Keratinocyte (primary cell): ENCODE data around the gene SPG11. TPM values are rescaled to one million over a fixed set of nuclear protein-coding genes. Genes with fewer than 3 reads are reported as not detected.

ENCODE experiments used
- DNase-seq: peaks from one replicate; pipeline ENCODE4 v3.0.0-alpha.2; 2011; ENCODE audit warnings: low read depth, missing footprints, low spot score
- FAIRE-seq: peaks from 2 replicates; lab custom pipeline; 2011; peaks lifted over from hg19 to GRCh38; lab: Jason Lieb, UNC
- H2AFZ ChIP-seq: 2 replicates; pipeline ENCODE4 v1.6.0; 2012; ENCODE audit warnings: low read length, control low read depth, inconsistent platforms; ENCODE audit not compliant: control insufficient read depth
- H3K27ac ChIP-seq: 2 replicates; pipeline ENCODE4 v1.5.1; 2011; ENCODE audit warnings: low read length; ENCODE audit not compliant: control insufficient read depth, insufficient read depth
- H3K27me3 ChIP-seq: 3 replicates; pipeline ENCODE4 v1.6.0; 2011; ENCODE audit warnings: low read length; ENCODE audit not compliant: control insufficient read depth, insufficient read depth; ENCODE audit errors: extremely low read depth
- H3K36me3 ChIP-seq, 2 experiments: 2 replicates in 1 of 2; 3 replicates in 1 of 2; pipeline ENCODE4 v1.5.1; 2011; ENCODE audit warnings: low read length in 2 of 2, mild to moderate bottlenecking in 1 of 2; ENCODE audit not compliant: control insufficient read depth in 2 of 2, insufficient read depth in 2 of 2; ENCODE audit errors: extremely low read depth in 1 of 2
- H3K4me1 ChIP-seq: 3 replicates; pipeline ENCODE4 v1.5.1; 2011; ENCODE audit warnings: low read length; ENCODE audit not compliant: control insufficient read depth, insufficient read depth; ENCODE audit errors: extremely low read depth
- H3K4me2 ChIP-seq: 3 replicates; pipeline ENCODE4 v1.6.0; 2011; ENCODE audit warnings: low read depth, low read length; ENCODE audit not compliant: control insufficient read depth, insufficient read depth; ENCODE audit errors: extremely low read depth
- H3K4me3 ChIP-seq, 3 experiments: fragments of 200-600 bp in 1 of 3; sonication (generic) in 1 of 3; 2 replicates in 2 of 3; 3 replicates in 1 of 3; pipeline ENCODE4 v1.5.1; 2011 to 2016; ENCODE audit warnings: low read length in 3 of 3, mild to moderate bottlenecking in 3 of 3, control low read depth in 2 of 3, inconsistent platforms in 1 of 3, low read depth in 1 of 3, mixed read lengths in 1 of 3, mixed run types in 1 of 3, moderate library complexity in 1 of 3; ENCODE audit not compliant: control insufficient read depth in 2 of 3, insufficient read depth in 2 of 3; ENCODE audit errors: extremely low read depth in 1 of 3
- H3K79me2 ChIP-seq: 2 replicates; pipeline ENCODE4 v1.6.0; 2012; ENCODE audit warnings: low read length; ENCODE audit not compliant: control insufficient read depth, insufficient read depth
- H3K9ac ChIP-seq: 3 replicates; pipeline ENCODE4 v1.6.0; 2011; ENCODE audit warnings: low read length; ENCODE audit not compliant: control insufficient read depth, insufficient read depth; ENCODE audit errors: extremely low read depth
- H3K9me1 ChIP-seq: 3 replicates; pipeline ENCODE4 v1.6.0; 2011; ENCODE audit warnings: low read length; ENCODE audit not compliant: control insufficient read depth, insufficient read depth; ENCODE audit errors: extremely low read depth
- H3K9me3 ChIP-seq: 2 replicates; pipeline ENCODE4 v1.5.1; 2012; ENCODE audit warnings: low read depth, low read length; ENCODE audit not compliant: control insufficient read depth
- H4K20me1 ChIP-seq: 3 replicates; pipeline ENCODE4 v1.6.0; 2011; ENCODE audit warnings: low read length; ENCODE audit not compliant: control insufficient read depth, insufficient read depth; ENCODE audit errors: extremely low read depth
- CTCF ChIP-seq, 3 experiments: IDR thresholded peaks in 1 of 3; conservative IDR thresholded peaks in 1 of 3; optimal IDR thresholded peaks in 1 of 3; 2 replicates in 2 of 3; 3 replicates in 1 of 3; pipeline versions ENCODE3 to v1.5.1; 2011; ENCODE audit warnings: low read length in 3 of 3, mild to moderate bottlenecking in 3 of 3, moderate library complexity in 2 of 3, control low read depth in 1 of 3, inconsistent platforms in 1 of 3; ENCODE audit not compliant: insufficient read depth in 2 of 3; ENCODE audit errors: extremely low read depth in 1 of 3
- EZH2 ChIP-seq: IDR thresholded peaks from one replicate; pipeline ENCODE4 v1.6.1; 2012; ENCODE audit warnings: inconsistent platforms, mild to moderate bottlenecking, low read length, moderate library complexity
- dilution Hi-C: fragments of 300-500 bp; cut with MboI; formaldehyde crosslinking; loops from one replicate; pipeline ENCODE4 v1.7.0; 2020; ENCODE audit warnings: low sequenced_read_pairs; ENCODE audit not compliant: extremely low pct_ligation_motif_present
- polyA plus RNA-seq, 5 experiments: library from polyadenylated mRNA; depleted of rRNA in 3 of 5; stranded (reverse) in 3 of 5; stranded (forward) in 1 of 5; unstranded in 1 of 5; fragments of >200 nt; gene quantifications; 1 replicate in 1 of 5; 2 replicates in 3 of 5; 3 replicates in 1 of 5; pipeline versions ENCODE4 v1.2.1 to v1.2.3, GENCODE V29; 2011 to 2012; ENCODE audit warnings: missing spikeins in 2 of 5, low read depth in 1 of 5, low replicate concordance in 1 of 5

SPG11 gene
- polyA plus RNA-seq, 1 donor (not counting 4 experiments of a cell fraction or from before 2014, with no cell fraction given): 41.5 TPM

GRCh38 chr15:44570361-44570760 is 93.1 kb downstream of the SPG11 start:
- no peaks in the 10 kb centered on the region for H3K9me1 ChIP-seq
- DNase-seq (no peak), FAIRE-seq (no peak)
- no peak overlapping the region for H3K4me2 ChIP-seq
- H3K9ac ChIP-seq: no peak overlapping the region
- no peaks in the 10 kb centered on the region for H3K27me3 ChIP-seq
- no peaks in the 10 kb centered on the region for H4K20me1 ChIP-seq
- H3K36me3 ChIP-seq: peaks cover 23 to 29% of the 10 kb centered on the region in 2 experiments
- no peak for TF ChIP-seq CTCF (optimal IDR thresholded peaks at IDR 0.05 in 1 of 3, IDR thresholded peaks at IDR 0.05 in 1 of 3, conservative IDR thresholded peaks at IDR 0.05 in 1 of 3; ENCODE audit: extremely low read depth in 1 of 3, insufficient read depth in 2 of 3, low read length in 3 of 3)
- TF ChIP-seq EZH2: no peak
- H3K9me3 ChIP-seq: no peaks in the 10 kb centered on the region
- H3K4me3 ChIP-seq: no peak overlapping the region
- no peak overlapping the region for H2AFZ ChIP-seq
- dilution Hi-C loops: no loop called here
- no peaks in the 10 kb centered on the region for H3K79me2 ChIP-seq
- H3K4me1 ChIP-seq: no peaks in the 10 kb centered on the region
- no peak overlapping the region for H3K27ac ChIP-seq

- dilution Hi-C loops: no loop called here
- Histone ChIP-seq H3K4me2 (no peak overlapping the region), H3K27ac (no peak overlapping the region), H3K9ac (no peak overlapping the region), H3K79me2 (no peaks in the 10 kb centered on the region), H3K36me3 (peaks cover 18 to 35% of the 10 kb centered on the region in 2 experiments), H4K20me1 (no peaks in the 10 kb centered on the region), H3K4me1 (no peaks in the 10 kb centered on the region), H2AFZ (no peak overlapping the region), H3K9me1 (no peaks in the 10 kb centered on the region), H3K4me3 (no peak overlapping the region), H3K27me3 (no peaks in the 10 kb centered on the region), H3K9me3 (no peaks in the 10 kb centered on the region)
- TF ChIP-seq CTCF (optimal IDR thresholded peaks at IDR 0.05 in 1 of 3, IDR thresholded peaks at IDR 0.05 in 1 of 3, conservative IDR thresholded peaks at IDR 0.05 in 1 of 3; ENCODE audit: extremely low read depth in 1 of 3, insufficient read depth in 2 of 3, low read length in 3 of 3): no peak
- no peak for TF ChIP-seq EZH2
- FAIRE-seq: no peak
- no peak for DNase-seq
These were observed 94.1 kb downstream of the SPG11 start for GRCh38 chr15:44569316-44569715.
